PC-9 (cell line): ENCODE measurements around the gene ANKLE1.

Experiments used
- CTCF ChIP-seq: fragments of 200-600 bp; sonication (generic); conservative IDR thresholded peaks from 2 replicates; pipeline ENCODE4 v1.6.1; 2017; ENCODE audit warnings: mixed run types, antibody characterized with exemption, mild to moderate bottlenecking, moderate library complexity
- EZH2 ChIP-seq: fragments of 200-600 bp; sonication (generic); IDR thresholded peaks from 2 replicates; pipeline ENCODE4 v1.8.0; 2017; ENCODE audit warnings: antibody characterized with exemption, low read depth

- TF ChIP-seq CTCF (no peak), EZH2 (no peak)
Measured at GRCh38 chr19:17312189-17313113, 30.8 kb downstream of the ANKLE1 start.
